ENCODE measurements around the gene DLGAP4. TPM values are rescaled to one million over a fixed set of nuclear protein-coding genes. Genes with fewer than 3 reads are reported as not detected.

DLGAP4 gene
- total and polyA plus RNA-seq, 4 donors = 17.8 to 121 (median 70.7) TPM

GRCh38 chr20:36267605-36268381 is 38.3 kb upstream of the DLGAP4 start:
- H3K4me3 ChIP-seq (ENCODE audit: low read depth, low read length) = no peak overlapping the region
- WGBS (ENCODE audit: insufficient coverage) = 69% methylated on average over 23 of the region's 24 CpGs
- no peaks in the 10 kb centered on the region for H3K36me3 ChIP-seq (ENCODE audit: control insufficient read depth, insufficient read depth, low read length)
- no peaks in the 10 kb centered on the region for H3K4me1 ChIP-seq (ENCODE audit: control insufficient read depth, insufficient read depth, low read length)
- no peak overlapping the region for H3K27ac ChIP-seq (ENCODE audit: low read depth, low read length)
- H3K9me3 ChIP-seq (ENCODE audit: control insufficient read depth, insufficient read depth, low read length) = no peaks in the 10 kb centered on the region
- H3K27me3 ChIP-seq (ENCODE audit: control insufficient read depth, insufficient read depth, low read length) = no peaks in the 10 kb centered on the region
- no peak for DNase-seq (ENCODE audit: low read depth in 4 of 6, low spot score in 6 of 6)

- Histone ChIP-seq H3K9me3 (ENCODE audit: control insufficient read depth, insufficient read depth, low read length) (no peaks in the 10 kb centered on the region), H3K27me3 (ENCODE audit: control insufficient read depth, insufficient read depth, low read length) (no peaks in the 10 kb centered on the region), H3K36me3 (ENCODE audit: control insufficient read depth, insufficient read depth, low read length) (no peaks in the 10 kb centered on the region), H3K4me1 (ENCODE audit: control insufficient read depth, insufficient read depth, low read length) (peaks cover 1% of the 10 kb centered on the region), H3K4me3 (ENCODE audit: low read depth, low read length) (no peak overlapping the region), H3K27ac (ENCODE audit: low read depth, low read length) (no peak overlapping the region)
- 93% methylated on average over 5 of the region's 10 CpGs for WGBS (ENCODE audit: insufficient coverage)
- DNase-seq (ENCODE audit: low read depth in 4 of 6, low spot score in 6 of 6) = no peak
These were observed 37.4 kb upstream of the DLGAP4 start for GRCh38 chr20:36268440-36269342.

GRCh38 chr20:36269507-36269906 is 36.6 kb upstream of the DLGAP4 start:
- Histone ChIP-seq H3K4me1 (ENCODE audit: control insufficient read depth, insufficient read depth, low read length) (peaks cover 10% of the 10 kb centered on the region), H3K27me3 (ENCODE audit: control insufficient read depth, insufficient read depth, low read length) (no peaks in the 10 kb centered on the region), H3K27ac (ENCODE audit: low read depth, low read length) (no peak overlapping the region), H3K36me3 (ENCODE audit: control insufficient read depth, insufficient read depth, low read length) (no peaks in the 10 kb centered on the region), H3K4me3 (ENCODE audit: low read depth, low read length) (no peak overlapping the region), H3K9me3 (ENCODE audit: control insufficient read depth, insufficient read depth, low read length) (no peaks in the 10 kb centered on the region)
- no CpG with 5 or more reads among the region's 2 CpGs for WGBS (ENCODE audit: insufficient coverage)
- no peak for DNase-seq (ENCODE audit: low read depth in 4 of 6, low spot score in 6 of 6)

GRCh38 chr20:36270744-36271638 is 35.1 kb upstream of the DLGAP4 start:
- no peak for DNase-seq (ENCODE audit: low read depth in 4 of 6, low spot score in 6 of 6)
- 83% methylated on average over 15 of the region's 20 CpGs for WGBS (ENCODE audit: insufficient coverage)
- H3K27ac ChIP-seq (ENCODE audit: low read depth, low read length) = no peak overlapping the region
- no peaks in the 10 kb centered on the region for H3K36me3 ChIP-seq (ENCODE audit: control insufficient read depth, insufficient read depth, low read length)
- H3K9me3 ChIP-seq (ENCODE audit: control insufficient read depth, insufficient read depth, low read length) = no peaks in the 10 kb centered on the region
- H3K4me3 ChIP-seq (ENCODE audit: low read depth, low read length) = no peak overlapping the region
- H3K27me3 ChIP-seq (ENCODE audit: control insufficient read depth, insufficient read depth, low read length) = no peaks in the 10 kb centered on the region
- peaks cover 17% of the 10 kb centered on the region for H3K4me1 ChIP-seq (ENCODE audit: control insufficient read depth, insufficient read depth, low read length)

GRCh38 chr20:36271639-36272546 is 34.2 kb upstream of the DLGAP4 start:
- Histone ChIP-seq H3K27me3 (ENCODE audit: control insufficient read depth, insufficient read depth, low read length) (no peaks in the 10 kb centered on the region), H3K4me3 (ENCODE audit: low read depth, low read length) (no peak overlapping the region), H3K36me3 (ENCODE audit: control insufficient read depth, insufficient read depth, low read length) (no peaks in the 10 kb centered on the region), H3K9me3 (ENCODE audit: control insufficient read depth, insufficient read depth, low read length) (no peaks in the 10 kb centered on the region), H3K27ac (ENCODE audit: low read depth, low read length) (no peak overlapping the region), H3K4me1 (ENCODE audit: control insufficient read depth, insufficient read depth, low read length) (peaks cover 17% of the 10 kb centered on the region)
- WGBS (ENCODE audit: insufficient coverage) = 88% methylated on average over 16 of the region's 21 CpGs
- DNase-seq (ENCODE audit: low read depth in 4 of 6, low spot score in 6 of 6) = no peak

GRCh38 chr20:36272547-36273220 is 33.5 kb upstream of the DLGAP4 start:
- WGBS (ENCODE audit: insufficient coverage) = 91% methylated on average over 9 of the region's 12 CpGs
- H3K27me3 ChIP-seq (ENCODE audit: control insufficient read depth, insufficient read depth, low read length) = no peaks in the 10 kb centered on the region
- H3K4me1 ChIP-seq (ENCODE audit: control insufficient read depth, insufficient read depth, low read length) = peaks cover 17% of the 10 kb centered on the region
- no peaks in the 10 kb centered on the region for H3K9me3 ChIP-seq (ENCODE audit: control insufficient read depth, insufficient read depth, low read length)
- H3K36me3 ChIP-seq (ENCODE audit: control insufficient read depth, insufficient read depth, low read length) = no peaks in the 10 kb centered on the region
- no peak for DNase-seq (ENCODE audit: low read depth in 4 of 6, low spot score in 6 of 6)
- H3K4me3 ChIP-seq (ENCODE audit: low read depth, low read length) = no peak overlapping the region
- H3K27ac ChIP-seq (ENCODE audit: low read depth, low read length) = no peak overlapping the region

- 55% methylated on average over 11 of the region's 12 CpGs for WGBS (ENCODE audit: insufficient coverage)
- H3K4me3 ChIP-seq (ENCODE audit: low read depth, low read length) = no peak overlapping the region
These were observed 32.5 kb upstream of the DLGAP4 start for GRCh38 chr20:36273414-36274180.

More at GRCh38 chr20:36273414-36274180, 32.5 kb upstream of the DLGAP4 start:
- H3K4me1 ChIP-seq (ENCODE audit: control insufficient read depth, insufficient read depth, low read length) = peaks cover 17% of the 10 kb centered on the region
- no peaks in the 10 kb centered on the region for H3K36me3 ChIP-seq (ENCODE audit: control insufficient read depth, insufficient read depth, low read length)
- H3K27me3 ChIP-seq (ENCODE audit: control insufficient read depth, insufficient read depth, low read length) = no peaks in the 10 kb centered on the region
- no peaks in the 10 kb centered on the region for H3K9me3 ChIP-seq (ENCODE audit: control insufficient read depth, insufficient read depth, low read length)
- DNase-seq (ENCODE audit: low read depth in 4 of 6, low spot score in 6 of 6) = peak in 2 of 6 donors; percentile 43 to 52
- H3K27ac ChIP-seq (ENCODE audit: low read depth, low read length) = no peak overlapping the region
